GM12865 (cell line): ENCODE measurements around the gene LGALS9B.
"Not testable (repeated sequence)": the region's sequence is repeated elsewhere in the genome, so short reads cannot be mapped to it uniquely, and the experiment has no call there.

Experiments used
- DNase-seq: peaks from one replicate; pipeline ENCODE4 v3.0.0; 2010; ENCODE audit warnings: low read depth
- H3K4me3 ChIP-seq: 2 replicates; pipeline ENCODE4 v1.5.1; 2011; ENCODE audit warnings: mild to moderate bottlenecking, low read depth, low read length, control low read depth

LGALS9B gene

DNA sequence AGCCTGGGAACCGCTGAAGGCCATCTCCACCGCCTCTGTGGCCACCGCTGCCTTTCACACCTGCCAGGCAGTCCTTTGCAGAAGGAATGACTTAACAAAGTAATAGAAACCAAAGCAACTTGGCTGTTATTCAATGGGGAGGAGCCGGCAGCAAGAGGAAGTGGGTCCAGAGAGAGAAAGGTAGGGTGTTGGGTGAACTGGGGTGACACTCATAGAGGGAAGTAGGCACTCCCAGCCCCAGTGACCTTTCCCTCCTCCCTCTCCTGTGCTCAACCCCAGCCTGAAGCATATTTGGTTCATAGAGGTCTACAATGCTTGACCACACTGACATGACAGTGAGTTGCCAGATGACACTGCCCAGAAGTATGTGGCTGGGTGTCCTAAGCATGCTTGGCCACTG, at the start of gene LGALS9B:
Gene LGALS9B (minus strand): TSS at position 93 of the 400 bp plus-strand sequence. CDS start 69 bp downstream, at position 24.
- H3K4me3 ChIP-seq = peak within 1 kb of the TSS; percentile 36
- DNase-seq = not testable (repeated sequence)

DNA sequence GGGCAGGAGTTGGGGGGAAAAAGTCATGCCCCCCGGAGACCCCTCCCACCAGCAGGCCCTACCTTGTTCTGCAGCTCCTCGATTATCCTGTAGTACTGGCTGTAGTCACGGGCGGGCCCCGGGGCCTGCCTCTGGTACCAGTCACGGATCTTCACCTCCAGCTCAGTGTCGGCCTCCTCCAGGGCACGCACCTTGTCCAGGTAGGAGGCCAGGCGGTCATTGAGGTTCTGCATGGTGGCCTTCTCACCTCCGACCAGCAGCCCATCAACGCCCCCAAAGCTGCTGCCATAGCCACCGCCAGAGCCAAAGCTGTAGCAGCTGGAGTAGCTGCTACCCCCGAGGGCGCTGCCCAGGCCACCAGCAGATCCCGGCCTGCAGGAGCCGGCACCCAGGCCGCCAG, 49.6 kb upstream of the LGALS9B start:
- not testable (repeated sequence) for DNase-seq, H3K4me3 ChIP-seq

GRCh38 chr17:20515099-20515498, 47.8 kb upstream of the LGALS9B start:
- not testable (repeated sequence) for DNase-seq, H3K4me3 ChIP-seq

DNA sequence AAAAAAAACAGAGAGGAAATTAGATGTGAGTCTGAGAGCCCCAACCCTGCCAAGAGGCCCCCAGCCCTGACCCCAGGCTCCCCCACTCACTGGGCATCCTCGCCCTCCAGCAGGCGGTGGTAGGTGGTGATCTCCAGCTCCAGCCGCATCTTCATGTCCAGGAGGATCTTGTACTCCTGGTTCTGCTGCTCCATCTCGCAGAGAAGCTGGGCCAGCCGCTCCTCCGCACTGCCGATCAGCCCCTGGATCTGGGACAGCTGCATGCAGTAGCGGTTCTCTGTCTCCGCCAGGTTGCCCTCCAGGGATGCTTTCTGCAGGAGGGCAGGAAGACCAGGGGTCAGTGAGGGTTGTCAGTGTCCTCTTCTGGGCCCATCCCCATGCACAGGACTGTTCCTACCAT, 46.2 kb upstream of the LGALS9B start:
- not testable (repeated sequence) for H3K4me3 ChIP-seq, DNase-seq

DNA sequence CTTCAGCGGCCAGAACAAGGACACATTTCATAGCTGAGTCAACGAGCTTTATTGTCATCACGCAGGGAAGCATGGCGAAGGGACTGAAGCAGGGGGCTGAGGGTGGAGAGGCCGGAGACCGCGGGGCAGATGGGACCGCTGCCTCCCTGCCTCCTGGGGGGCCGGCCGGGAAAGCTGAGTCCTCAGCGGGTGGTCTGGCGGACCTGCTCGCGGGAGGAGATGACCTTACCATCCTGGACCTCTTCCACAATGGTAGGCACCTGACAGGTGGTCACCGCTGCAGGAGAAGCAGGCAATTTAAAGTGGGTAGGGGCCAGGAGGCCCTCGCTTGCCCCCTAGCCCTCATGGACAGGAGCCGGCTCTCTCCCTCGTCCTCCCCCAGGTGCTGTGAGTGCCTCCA, 45.0 kb upstream of the LGALS9B start:
- DNase-seq, H3K4me3 ChIP-seq: not testable (repeated sequence)

DNA sequence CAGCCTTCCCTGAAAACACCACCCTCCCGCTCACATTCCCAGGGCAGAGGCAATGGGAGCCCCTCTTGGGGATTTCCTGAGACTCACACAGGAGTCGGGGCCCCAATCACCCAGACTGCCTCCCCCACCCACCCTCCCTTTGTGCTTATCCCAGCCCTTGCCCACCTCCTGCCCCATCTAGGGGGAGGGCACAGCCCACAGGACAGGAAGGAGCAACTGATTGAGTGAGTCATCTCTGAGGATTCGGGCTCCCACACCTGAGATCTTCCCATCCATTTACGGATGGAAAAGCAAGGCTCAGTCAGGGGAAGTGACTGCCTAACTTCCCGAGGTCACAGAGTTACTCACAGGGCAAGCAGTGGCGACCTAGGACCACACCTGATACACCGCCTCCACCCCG, 44.4 kb upstream of the LGALS9B start:
- H3K4me3 ChIP-seq, DNase-seq: not testable (repeated sequence)

DNA sequence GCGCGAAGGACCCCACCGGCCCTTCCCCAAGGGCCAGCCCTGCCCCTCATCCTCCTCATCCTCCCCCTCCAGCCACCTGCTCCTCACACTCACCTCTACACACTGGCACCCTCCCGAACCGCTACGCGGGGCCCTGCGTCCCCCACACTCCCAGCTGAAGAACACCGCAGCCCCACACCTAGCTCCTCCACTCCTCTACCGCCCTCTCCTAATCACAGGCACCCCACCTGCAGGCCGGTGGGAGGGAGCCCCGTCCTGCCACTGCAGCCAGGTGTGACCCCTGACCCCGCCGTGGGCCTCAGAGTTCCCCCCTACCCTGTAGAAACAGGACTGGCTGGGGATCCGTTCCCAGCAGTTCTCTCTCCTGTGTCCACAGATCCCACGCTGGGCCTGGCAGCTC, 38.0 kb upstream of the LGALS9B start:
- H3K4me3 ChIP-seq, DNase-seq: not testable (repeated sequence)

- DNase-seq, H3K4me3 ChIP-seq: not testable (repeated sequence)
Measured at GRCh38 chr17:20504388-20505066, 37.2 kb upstream of the LGALS9B start.

GRCh38 chr17:20501896-20502295, 34.6 kb upstream of the LGALS9B start:
- not testable (repeated sequence) for H3K4me3 ChIP-seq, DNase-seq

DNA sequence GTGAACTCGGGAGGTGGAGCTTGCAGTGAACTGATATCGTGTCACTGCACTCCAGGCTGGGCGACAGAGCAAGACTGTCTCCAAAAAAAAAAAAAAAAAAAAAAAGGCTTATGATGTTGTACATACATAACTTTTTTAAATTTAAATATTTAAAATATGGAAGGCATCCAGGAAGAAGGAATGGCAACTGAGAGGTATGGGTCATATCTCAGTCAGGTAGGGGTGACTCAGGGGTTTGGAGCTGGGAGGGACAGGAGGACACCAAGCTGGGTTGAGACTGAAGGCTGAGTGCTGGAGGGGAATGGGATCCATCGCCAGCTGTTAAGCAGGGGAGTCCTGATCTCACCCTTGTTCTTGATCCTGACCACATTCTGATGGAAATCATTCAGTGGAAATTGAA, 33.0 kb upstream of the LGALS9B start:
- DNase-seq, H3K4me3 ChIP-seq: not testable (repeated sequence)

DNA sequence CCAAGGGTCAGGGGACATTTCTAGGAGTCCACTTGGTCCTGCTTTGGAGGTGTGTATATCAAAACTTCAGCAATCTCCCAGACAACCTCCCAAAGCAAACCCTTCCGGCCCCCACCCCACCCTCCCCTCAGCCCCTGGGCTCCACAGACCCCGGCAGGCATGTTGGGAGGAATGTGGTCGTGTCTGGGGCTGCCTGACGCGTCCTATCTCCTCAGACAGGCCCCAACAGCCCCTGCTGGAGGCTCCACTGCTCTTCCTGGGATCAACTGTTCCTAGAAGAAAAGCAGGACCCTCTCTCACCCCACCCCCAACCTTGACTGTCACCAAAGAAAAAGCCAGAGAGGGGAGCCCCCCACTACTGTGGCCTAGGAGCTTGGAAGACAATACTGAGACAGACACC, 28.1 kb upstream of the LGALS9B start:
- H3K4me3 ChIP-seq, DNase-seq: not testable (repeated sequence)

DNA sequence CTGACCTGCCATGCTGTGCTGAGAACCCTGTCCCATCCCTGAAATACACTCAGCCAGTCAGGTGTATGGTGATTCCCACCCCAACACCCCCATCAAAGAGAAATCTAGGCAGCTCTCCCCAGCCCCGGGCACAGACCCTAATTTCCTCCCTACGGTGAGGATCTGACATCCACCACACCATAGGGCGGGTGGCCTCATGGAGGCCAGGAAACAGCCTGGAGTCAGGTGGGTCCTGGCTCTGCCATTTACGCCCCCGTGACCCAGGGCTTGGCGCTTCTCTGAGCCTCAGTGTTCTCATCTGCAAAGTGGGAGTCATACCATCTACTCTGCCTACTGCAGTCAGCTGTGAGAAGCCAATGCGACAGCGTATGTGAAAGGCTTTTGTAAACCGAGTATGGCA, 27.4 kb upstream of the LGALS9B start:
- H3K4me3 ChIP-seq, DNase-seq: not testable (repeated sequence)

GRCh38 chr17:20494147-20494546, 26.8 kb upstream of the LGALS9B start:
- H3K4me3 ChIP-seq, DNase-seq: not testable (repeated sequence)

GRCh38 chr17:20492971-20493370, 25.6 kb upstream of the LGALS9B start:
- DNase-seq, H3K4me3 ChIP-seq: not testable (repeated sequence)

DNA sequence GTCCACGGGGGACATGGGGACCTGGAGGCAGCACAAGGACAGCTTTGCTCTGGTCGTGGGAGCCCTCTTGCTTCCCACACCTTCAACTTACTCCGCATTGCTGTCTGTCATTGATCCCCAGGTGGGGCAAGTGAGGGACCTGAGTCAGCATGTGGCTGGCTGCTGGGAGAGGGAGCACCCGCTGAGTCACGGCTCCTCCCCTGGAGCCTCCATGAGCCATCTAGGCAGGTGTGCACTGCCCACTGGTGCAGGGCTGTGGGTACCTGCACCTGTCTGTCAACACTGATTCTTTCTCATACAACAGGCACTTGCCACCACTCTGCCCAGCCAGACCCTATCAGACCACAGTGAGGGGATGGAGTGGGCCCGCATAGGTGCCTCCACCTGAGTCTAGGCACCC, 24.8 kb upstream of the LGALS9B start:
- DNase-seq = not testable (repeated sequence)

DNA sequence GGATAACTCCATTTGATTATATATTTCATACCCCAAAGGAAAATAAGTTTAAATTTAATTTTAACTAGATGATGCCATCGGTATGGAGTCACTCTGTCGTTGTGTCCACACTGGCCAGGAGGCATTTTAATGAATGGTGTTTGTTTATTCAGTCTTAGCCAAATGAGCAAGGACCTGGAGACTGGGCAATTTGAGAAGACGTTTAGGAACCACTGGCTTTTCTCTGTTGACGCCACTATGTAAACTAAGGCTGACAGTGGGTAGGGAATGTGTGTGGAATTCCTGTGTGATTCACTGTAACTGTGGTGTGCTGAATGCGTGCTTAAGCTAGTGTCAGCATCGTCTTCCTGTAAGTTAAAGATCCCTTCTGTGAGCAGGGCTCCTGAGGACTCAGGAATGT, 17.6 kb upstream of the LGALS9B start:
- DNase-seq, H3K4me3 ChIP-seq: not testable (repeated sequence)

More for the DNA sequence above, 24.8 kb upstream of the LGALS9B start:
- H3K4me3 ChIP-seq = not testable (repeated sequence)

DNA sequence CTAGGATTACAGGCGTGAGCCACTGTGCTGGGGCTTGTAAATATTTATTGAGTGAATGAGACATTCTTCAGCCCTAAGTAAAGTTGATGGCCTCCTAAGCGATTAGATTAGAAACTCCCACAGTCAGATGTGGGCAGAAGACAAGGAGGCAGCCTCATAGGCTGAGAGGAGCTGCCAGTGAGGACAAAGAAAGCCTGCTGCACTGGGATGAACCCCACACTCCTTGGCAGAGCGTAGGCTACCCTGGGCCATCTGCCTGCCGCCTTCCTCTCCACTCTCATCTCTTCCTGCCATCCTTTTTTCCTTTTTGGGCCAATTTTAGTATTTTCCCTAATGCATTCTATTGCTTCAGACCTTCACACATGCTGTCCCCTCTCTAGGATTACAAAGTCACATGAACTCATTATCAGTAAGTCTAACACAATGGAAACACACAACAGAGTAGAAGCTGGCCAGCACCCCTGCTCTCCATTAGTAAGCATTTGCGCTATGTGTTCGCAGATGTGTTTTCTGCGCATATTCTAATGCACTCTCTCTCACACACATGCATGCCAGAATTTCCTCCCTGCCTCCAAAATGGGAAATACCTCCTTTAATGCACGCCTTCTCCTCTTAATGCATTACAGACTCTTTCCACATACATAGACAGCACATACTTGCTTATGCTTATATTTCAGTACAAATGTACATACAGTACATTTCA, 12.7 kb upstream of the LGALS9B start:
- DNase-seq, H3K4me3 ChIP-seq: not testable (repeated sequence)

- DNase-seq, H3K4me3 ChIP-seq: not testable (repeated sequence)
Measured at GRCh38 chr17:20477398-20478071, 10.2 kb upstream of the LGALS9B start.

DNA sequence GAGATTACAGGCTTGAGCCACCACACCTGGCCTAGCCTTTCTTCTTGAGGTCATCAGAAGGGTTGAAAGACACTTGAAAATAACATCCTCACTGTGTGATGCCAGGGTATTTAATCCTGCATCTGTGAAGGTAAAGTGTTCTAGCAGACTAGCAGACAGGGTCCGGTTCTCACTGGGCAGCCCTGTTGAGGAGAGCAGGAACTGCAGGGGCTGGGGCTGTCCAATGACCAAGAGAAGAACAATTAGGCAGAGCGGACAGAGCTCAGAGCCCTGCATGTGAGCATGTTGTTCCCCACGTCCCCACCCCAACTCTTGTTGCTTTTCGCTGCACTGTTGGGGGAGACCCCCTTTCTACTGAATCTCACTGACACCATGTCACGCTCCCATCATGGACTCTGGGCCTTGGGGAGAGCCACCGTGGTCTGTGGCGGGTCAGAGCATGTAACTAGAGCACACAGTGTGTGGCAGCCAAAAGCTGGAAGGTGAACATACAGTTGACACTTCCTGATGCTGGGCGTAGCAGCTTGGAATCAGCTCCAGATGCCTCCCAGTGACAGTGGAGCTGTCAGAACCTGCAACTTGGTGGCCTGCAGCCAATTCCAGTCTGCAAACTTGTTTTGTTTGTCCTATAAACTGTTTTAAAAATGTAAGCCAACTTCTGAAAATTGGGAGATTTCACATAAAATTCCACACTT, 7.9 kb upstream of the LGALS9B start:
- not testable (repeated sequence) for DNase-seq, H3K4me3 ChIP-seq
